Measurements from ENCODE around the gene FYCO1. TPM values are rescaled to one million over a fixed set of nuclear protein-coding genes. Genes with fewer than 3 reads are reported as not detected.
A peak's percentile ranks its signal among the peaks of the same experiment; 100 is the strongest.

FYCO1 gene
- total RNA-seq, 2 experiments from 2014 or later, result 9.4 to 10.2 TPM

- Mint-ChIP-seq H3K4me3 (peak overlapping the region; percentile 11), H3K36me3 (peaks cover 32% of the 10 kb centered on the region), H3K27me3 (no peaks in the 10 kb centered on the region), H3K27ac (peak overlapping the region; percentile 71), H3K4me1 (peaks cover 56% of the 10 kb centered on the region), H3K9me3 (no peaks in the 10 kb centered on the region)
- DNase-seq, result no peak
Observed at GRCh38 chr3:45993421-45994027, 2.1 kb downstream of the FYCO1 start.

GRCh38 chr3:45992821-45993221 lies 2.8 kb downstream of the FYCO1 start:
- H3K4me3 Mint-ChIP-seq, result peak overlapping the region; percentile 11
- no peaks in the 10 kb centered on the region for H3K27me3 Mint-ChIP-seq
- no peak for DNase-seq
- H3K9me3 Mint-ChIP-seq, result no peaks in the 10 kb centered on the region
- H3K27ac Mint-ChIP-seq, result peak overlapping the region; percentile 71
- peaks cover 36% of the 10 kb centered on the region for H3K36me3 Mint-ChIP-seq
- H3K4me1 Mint-ChIP-seq, result peaks cover 61% of the 10 kb centered on the region

- peaks cover 65% of the 10 kb centered on the region for H3K4me1 Mint-ChIP-seq
- H3K36me3 Mint-ChIP-seq, result peaks cover 36% of the 10 kb centered on the region
- no peaks in the 10 kb centered on the region for H3K27me3 Mint-ChIP-seq
- DNase-seq, result no peak
- no peak overlapping the region for H3K4me3 Mint-ChIP-seq
- H3K27ac Mint-ChIP-seq, result peak overlapping the region; percentile 34
- no peaks in the 10 kb centered on the region for H3K9me3 Mint-ChIP-seq
Observed at GRCh38 chr3:45992133-45992729, 3.4 kb downstream of the FYCO1 start.

- Mint-ChIP-seq H3K27me3 (no peaks in the 10 kb centered on the region), H3K9me3 (no peaks in the 10 kb centered on the region), H3K4me3 (no peak overlapping the region), H3K27ac (peak overlapping the region; percentile 35), H3K4me1 (peaks cover 67% of the 10 kb centered on the region), H3K36me3 (peaks cover 39% of the 10 kb centered on the region)
- DNase-seq, result no peak
Observed at GRCh38 chr3:45991341-45991740, 4.3 kb downstream of the FYCO1 start.

GRCh38 chr3:45990181-45990580 lies 5.4 kb downstream of the FYCO1 start:
- H3K27me3 Mint-ChIP-seq, result no peaks in the 10 kb centered on the region
- no peak overlapping the region for H3K27ac Mint-ChIP-seq
- H3K4me3 Mint-ChIP-seq, result no peak overlapping the region
- H3K36me3 Mint-ChIP-seq, result peaks cover 39% of the 10 kb centered on the region
- DNase-seq, result no peak
- H3K4me1 Mint-ChIP-seq, result peaks cover 65% of the 10 kb centered on the region
- H3K9me3 Mint-ChIP-seq, result no peaks in the 10 kb centered on the region

- H3K27me3 Mint-ChIP-seq, result no peaks in the 10 kb centered on the region
- H3K4me3 Mint-ChIP-seq, result no peak overlapping the region
- DNase-seq, result no peak
- H3K4me1 Mint-ChIP-seq, result peaks cover 67% of the 10 kb centered on the region
- no peak overlapping the region for H3K27ac Mint-ChIP-seq
- peaks cover 44% of the 10 kb centered on the region for H3K36me3 Mint-ChIP-seq
- no peaks in the 10 kb centered on the region for H3K9me3 Mint-ChIP-seq
Observed at GRCh38 chr3:45988804-45989203, 6.8 kb downstream of the FYCO1 start.

GRCh38 chr3:45988362-45988761 lies 7.3 kb downstream of the FYCO1 start:
- no peak for DNase-seq
- Mint-ChIP-seq H3K4me1 (peaks cover 63% of the 10 kb centered on the region), H3K9me3 (no peaks in the 10 kb centered on the region), H3K36me3 (peaks cover 46% of the 10 kb centered on the region), H3K27me3 (no peaks in the 10 kb centered on the region), H3K4me3 (no peak overlapping the region), H3K27ac (no peak overlapping the region)

- H3K9me3 Mint-ChIP-seq, result no peaks in the 10 kb centered on the region
Observed at GRCh38 chr3:45987368-45988291, 8.0 kb downstream of the FYCO1 start.

GRCh38 chr3:45986303-45986982 lies 9.2 kb downstream of the FYCO1 start:
- Mint-ChIP-seq H3K4me1 (peaks cover 53% of the 10 kb centered on the region), H3K27me3 (no peaks in the 10 kb centered on the region), H3K27ac (no peak overlapping the region), H3K36me3 (peaks cover 42% of the 10 kb centered on the region), H3K9me3 (no peaks in the 10 kb centered on the region), H3K4me3 (no peak overlapping the region)
- no peak for DNase-seq

More at GRCh38 chr3:45987368-45988291, 8.0 kb downstream of the FYCO1 start:
- no peaks in the 10 kb centered on the region for H3K27me3 Mint-ChIP-seq
- H3K36me3 Mint-ChIP-seq, result peaks cover 45% of the 10 kb centered on the region
- H3K27ac Mint-ChIP-seq, result no peak overlapping the region
- peaks cover 56% of the 10 kb centered on the region for H3K4me1 Mint-ChIP-seq
- no peak overlapping the region for H3K4me3 Mint-ChIP-seq
- no peak for DNase-seq

GRCh38 chr3:45985532-45986302 lies 9.9 kb downstream of the FYCO1 start:
- H3K9me3 Mint-ChIP-seq, result no peaks in the 10 kb centered on the region

GRCh38 chr3:45984331-45985312 lies 11.0 kb downstream of the FYCO1 start:
- H3K4me3 Mint-ChIP-seq, result no peak overlapping the region
- no peaks in the 10 kb centered on the region for H3K9me3 Mint-ChIP-seq
- no peaks in the 10 kb centered on the region for H3K27me3 Mint-ChIP-seq
- no peak for DNase-seq
- no peak overlapping the region for H3K27ac Mint-ChIP-seq
- H3K4me1 Mint-ChIP-seq, result peaks cover 56% of the 10 kb centered on the region
- peaks cover 41% of the 10 kb centered on the region for H3K36me3 Mint-ChIP-seq

More at GRCh38 chr3:45985532-45986302, 9.9 kb downstream of the FYCO1 start:
- Mint-ChIP-seq H3K36me3 (peaks cover 45% of the 10 kb centered on the region), H3K4me3 (no peak overlapping the region), H3K27me3 (no peaks in the 10 kb centered on the region), H3K27ac (no peak overlapping the region), H3K4me1 (peaks cover 57% of the 10 kb centered on the region)
- no peak for DNase-seq

GRCh38 chr3:45983770-45984169 lies 11.9 kb downstream of the FYCO1 start:
- no peaks in the 10 kb centered on the region for H3K27me3 Mint-ChIP-seq
- H3K36me3 Mint-ChIP-seq, result peaks cover 48% of the 10 kb centered on the region
- H3K4me3 Mint-ChIP-seq, result no peak overlapping the region
- no peak for DNase-seq
- no peak overlapping the region for H3K27ac Mint-ChIP-seq
- H3K9me3 Mint-ChIP-seq, result no peaks in the 10 kb centered on the region
- H3K4me1 Mint-ChIP-seq, result peaks cover 57% of the 10 kb centered on the region

GRCh38 chr3:45981346-45982074 lies 14.1 kb downstream of the FYCO1 start:
- no peak for DNase-seq
- peaks cover 3% of the 10 kb centered on the region for H3K9me3 Mint-ChIP-seq
- peak overlapping the region; percentile 29 for H3K4me3 Mint-ChIP-seq
- peaks cover 64% of the 10 kb centered on the region for H3K4me1 Mint-ChIP-seq
- no peaks in the 10 kb centered on the region for H3K27me3 Mint-ChIP-seq
- peak overlapping the region; percentile 69 for H3K27ac Mint-ChIP-seq
- H3K36me3 Mint-ChIP-seq, result peaks cover 56% of the 10 kb centered on the region
